ENCODE data around the gene LRRC27. TPM values are rescaled to one million over a fixed set of nuclear protein-coding genes. Genes with fewer than 3 reads are reported as not detected.

Gene LRRC27
- total RNA-seq, 1 donor from 2014 or later: 3.8 TPM

DNA sequence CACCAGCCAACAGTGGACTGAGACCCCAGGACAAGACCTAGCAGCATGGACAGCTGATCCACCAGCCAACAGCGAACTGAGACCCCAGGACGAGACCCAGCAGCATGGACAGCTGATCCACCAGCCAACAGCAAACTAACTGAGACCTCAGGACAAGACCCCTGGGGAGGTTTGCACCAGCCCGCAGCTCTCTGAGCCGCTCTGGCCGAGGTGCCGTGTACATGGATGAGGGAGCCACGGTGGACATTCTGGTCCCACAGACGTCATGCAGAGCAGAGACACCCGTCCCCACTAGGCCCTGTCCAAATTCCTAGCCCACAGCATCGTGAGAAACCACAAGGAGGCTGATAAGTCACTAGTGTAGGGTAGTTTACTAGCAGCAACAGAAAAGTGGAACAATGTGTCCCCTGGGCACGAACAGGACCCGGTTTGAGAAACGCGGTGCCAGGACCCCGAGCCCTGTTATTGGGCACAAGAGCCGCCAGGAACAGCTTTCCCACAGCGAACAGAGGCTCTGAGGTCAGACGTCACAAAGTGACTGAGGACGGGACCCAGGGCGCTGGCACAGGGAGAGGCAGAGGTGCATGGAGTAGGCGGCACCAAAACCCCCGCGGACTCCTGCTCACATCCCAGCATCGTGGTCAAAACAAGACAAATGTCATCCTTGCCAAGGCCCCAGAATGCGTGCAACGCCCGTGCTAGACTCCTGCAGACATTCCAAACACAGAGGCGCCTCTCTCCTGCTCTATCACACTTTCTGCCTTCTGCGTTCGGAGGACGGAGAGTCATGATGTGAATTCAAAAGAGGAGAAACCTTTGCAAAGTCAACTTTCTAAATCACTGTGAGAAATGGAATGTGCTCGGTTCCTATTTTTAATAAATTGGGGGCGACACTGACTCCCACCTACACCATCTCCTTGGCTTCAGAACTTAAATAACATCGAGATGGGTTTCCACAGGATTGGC, 32.3 kb upstream of the LRRC27 start:
- H3K36me3 ChIP-seq: no peaks in the 10 kb centered on the region
- no peak for DNase-seq
- intact Hi-C loops (cut with micrococcal nuclease): no loop called here
- H3K9me3 ChIP-seq (replicated peaks): no peaks in the 10 kb centered on the region
- no peak overlapping the region for H3K27ac ChIP-seq (replicated peaks)
- no peaks in the 10 kb centered on the region for H3K4me1 ChIP-seq
- H3K4me3 ChIP-seq: no peak overlapping the region
- peaks cover 7% of the 10 kb centered on the region for H3K27me3 ChIP-seq (ENCODE audit: low read depth)
- TF ChIP-seq, protein P1, sequence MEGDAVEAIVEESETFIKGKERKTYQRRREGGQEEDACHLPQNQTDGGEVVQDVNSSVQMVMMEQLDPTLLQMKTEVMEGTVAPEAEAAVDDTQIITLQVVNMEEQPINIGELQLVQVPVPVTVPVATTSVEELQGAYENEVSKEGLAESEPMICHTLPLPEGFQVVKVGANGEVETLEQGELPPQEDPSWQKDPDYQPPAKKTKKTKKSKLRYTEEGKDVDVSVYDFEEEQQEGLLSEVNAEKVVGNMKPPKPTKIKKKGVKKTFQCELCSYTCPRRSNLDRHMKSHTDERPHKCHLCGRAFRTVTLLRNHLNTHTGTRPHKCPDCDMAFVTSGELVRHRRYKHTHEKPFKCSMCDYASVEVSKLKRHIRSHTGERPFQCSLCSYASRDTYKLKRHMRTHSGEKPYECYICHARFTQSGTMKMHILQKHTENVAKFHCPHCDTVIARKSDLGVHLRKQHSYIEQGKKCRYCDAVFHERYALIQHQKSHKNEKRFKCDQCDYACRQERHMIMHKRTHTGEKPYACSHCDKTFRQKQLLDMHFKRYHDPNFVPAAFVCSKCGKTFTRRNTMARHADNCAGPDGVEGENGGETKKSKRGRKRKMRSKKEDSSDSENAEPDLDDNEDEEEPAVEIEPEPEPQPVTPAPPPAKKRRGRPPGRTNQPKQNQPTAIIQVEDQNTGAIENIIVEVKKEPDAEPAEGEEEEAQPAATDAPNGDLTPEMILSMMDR (IDR thresholded peaks at IDR 0.05; ENCODE audit: borderline replicate concordance): no peak

DNA sequence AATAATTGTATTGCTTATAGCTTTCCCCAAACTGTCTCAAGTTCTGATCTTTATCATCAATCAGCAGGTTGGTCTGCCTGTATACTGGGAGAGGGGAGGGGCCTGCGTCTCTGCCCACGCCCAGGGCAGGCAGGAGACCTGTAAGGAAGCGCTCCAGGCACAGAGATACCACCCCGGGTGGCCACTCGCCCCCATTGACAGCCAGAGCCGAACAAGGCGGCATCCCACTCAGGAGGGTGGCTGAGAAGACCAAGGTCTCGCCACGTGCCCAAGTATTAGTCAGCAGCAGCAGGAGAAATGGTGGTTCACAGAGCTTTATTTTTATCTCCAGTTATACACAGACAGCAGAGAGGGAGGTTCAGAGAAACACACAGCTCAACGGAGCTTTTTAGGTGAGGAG, 31.4 kb upstream of the LRRC27 start:
- no peaks in the 10 kb centered on the region for H3K36me3 ChIP-seq
- H3K9me3 ChIP-seq (replicated peaks): no peaks in the 10 kb centered on the region
- no peak overlapping the region for H3K4me3 ChIP-seq
- DNase-seq: no peak
- intact Hi-C loops (cut with micrococcal nuclease): no loop called here
- TF ChIP-seq, protein P1 (IDR thresholded peaks at IDR 0.05; ENCODE audit: borderline replicate concordance): no peak
- H3K4me1 ChIP-seq: no peaks in the 10 kb centered on the region
- H3K27ac ChIP-seq (replicated peaks): no peak overlapping the region
- peaks cover 6% of the 10 kb centered on the region for H3K27me3 ChIP-seq (ENCODE audit: low read depth)

DNA sequence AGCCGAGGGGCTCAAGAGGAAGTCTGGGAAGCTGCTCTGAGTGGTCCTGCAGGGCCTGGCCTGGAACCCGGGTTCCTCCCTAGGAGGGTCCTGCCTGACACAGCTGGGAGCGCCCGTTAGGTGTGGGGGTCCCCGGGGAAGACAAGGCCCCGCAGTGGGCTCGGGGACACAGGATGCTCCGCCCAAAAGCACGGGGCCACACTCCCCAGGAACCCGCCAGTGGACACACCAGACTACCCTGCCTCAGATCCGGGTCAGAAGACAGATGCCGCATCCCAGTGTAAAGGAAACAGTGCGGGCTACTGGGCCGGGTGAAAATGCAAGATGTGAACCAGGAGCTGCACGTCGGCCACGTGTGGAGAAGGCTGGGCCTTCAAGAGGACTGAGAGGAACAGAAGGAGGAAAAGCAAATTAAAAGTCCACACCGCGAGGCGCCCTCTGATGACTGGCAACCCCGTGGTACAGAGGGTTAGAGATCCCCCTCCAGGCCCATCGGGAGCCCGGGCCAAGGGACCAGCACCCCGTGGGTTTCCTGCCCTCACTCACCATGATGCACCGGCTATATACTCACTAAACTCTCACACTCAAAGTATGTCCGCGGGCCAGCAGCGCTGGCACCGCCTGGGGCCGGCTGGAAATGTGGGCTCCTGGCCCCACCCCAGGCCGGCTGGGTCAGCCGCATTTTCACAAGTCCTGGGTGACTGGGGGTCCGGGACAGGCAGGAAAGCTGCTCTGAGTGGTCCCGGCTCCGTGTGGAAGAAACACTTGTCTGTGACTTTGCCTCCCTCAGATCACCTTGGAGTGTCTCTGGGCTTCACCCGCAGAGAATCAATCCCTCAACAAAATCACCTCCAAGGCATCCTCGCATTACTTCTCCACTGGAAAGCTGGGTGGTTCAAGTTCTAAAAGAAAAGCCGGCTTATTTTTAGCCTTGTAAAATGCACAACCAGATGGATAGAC, 30.3 kb upstream of the LRRC27 start:
- DNase-seq: no peak
- Histone ChIP-seq H3K27ac (replicated peaks) (no peak overlapping the region), H3K4me1 (peaks cover 3% of the 10 kb centered on the region), H3K36me3 (no peaks in the 10 kb centered on the region), H3K27me3 (ENCODE audit: low read depth) (peaks cover 6% of the 10 kb centered on the region), H3K9me3 (replicated peaks) (no peaks in the 10 kb centered on the region), H3K4me3 (no peak overlapping the region)
- TF ChIP-seq, protein P1 (IDR thresholded peaks at IDR 0.05; ENCODE audit: borderline replicate concordance): no peak
- intact Hi-C loops (cut with micrococcal nuclease): no loop called here

DNA sequence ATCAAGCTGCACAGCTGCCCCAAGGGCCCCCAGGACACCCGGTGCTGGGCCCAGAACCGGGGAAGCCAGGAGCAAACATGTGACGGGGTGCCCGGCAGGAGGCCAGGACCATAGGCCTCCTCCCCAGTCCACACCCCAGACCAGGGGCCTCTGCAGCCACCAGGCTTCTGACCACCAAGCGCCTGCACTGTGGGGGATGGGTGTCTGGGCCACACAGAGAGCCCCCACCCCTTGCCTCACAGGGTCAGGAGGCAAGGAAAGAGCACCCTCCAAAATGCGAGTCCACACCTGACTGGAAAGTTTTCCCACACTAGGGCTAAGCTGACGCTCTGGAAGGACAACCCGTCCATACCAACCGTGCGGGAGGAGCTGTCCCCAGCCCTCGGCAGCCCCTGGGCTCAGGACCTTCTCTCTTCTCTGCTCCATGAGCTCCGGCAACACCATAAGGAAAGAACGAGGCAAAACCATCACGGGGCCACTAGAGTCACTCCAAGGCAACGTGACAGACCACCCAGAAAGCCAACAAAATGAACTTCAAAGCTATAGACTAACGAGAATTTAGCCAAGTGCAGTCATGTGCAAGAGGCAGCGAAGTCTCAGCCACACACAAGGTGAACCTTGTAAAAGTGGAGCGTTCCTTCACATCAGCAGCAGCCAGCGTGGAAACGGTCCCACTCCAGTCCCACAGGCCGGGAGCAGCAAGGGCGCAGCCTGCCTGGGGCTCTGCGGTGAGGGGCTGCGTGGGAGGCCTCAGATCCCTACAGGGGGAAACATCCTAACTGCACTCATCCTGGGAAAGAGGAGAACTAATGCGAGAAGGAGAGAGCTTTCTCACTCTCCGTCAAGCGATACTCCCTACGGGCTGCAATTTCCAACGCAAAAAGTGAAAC, 29.3 kb upstream of the LRRC27 start:
- H3K4me3 ChIP-seq: no peak overlapping the region
- peaks cover 11% of the 10 kb centered on the region for H3K4me1 ChIP-seq
- no peak overlapping the region for H3K27ac ChIP-seq (replicated peaks)
- no peaks in the 10 kb centered on the region for H3K9me3 ChIP-seq (replicated peaks)
- DNase-seq: no peak
- TF ChIP-seq, protein P1 (IDR thresholded peaks at IDR 0.05; ENCODE audit: borderline replicate concordance): no peak
- no peaks in the 10 kb centered on the region for H3K36me3 ChIP-seq
- H3K27me3 ChIP-seq (ENCODE audit: low read depth): no peaks in the 10 kb centered on the region
- intact Hi-C loops (cut with micrococcal nuclease): no loop called here
